OCI-LY3 (cell line): Measurements from ENCODE around the gene TYW1B.
"Not testable (repeated sequence)": the region's sequence is repeated elsewhere in the genome, so short reads cannot be mapped to it uniquely, and the experiment has no call there.

Experiments used
- CTCF ChIP-seq: fragments of 200-600, 300-600 bp; sonication (generic); IDR thresholded peaks from 2 replicates; pipeline ENCODE4 v1.5.1; 2014; ENCODE audit warnings: antibody characterized with exemption, low read length, low read depth
- EZH2phosphoT487 ChIP-seq: fragments of 200-600 bp; shearing (Covaris generic); IDR thresholded peaks from 2 replicates; pipeline ENCODE4 v1.6.1; 2018; ENCODE audit warnings: antibody characterized with exemption, mixed run types, low read depth

GRCh38 chr7:72816370-72817157 lies 11.4 kb downstream of the TYW1B start:
- TF ChIP-seq CTCF, EZH2phosphoT487: not testable (repeated sequence)
